K562 (cell line): ENCODE measurements around the gene ZBTB48. TPM values are rescaled to one million over a fixed set of nuclear protein-coding genes. Genes with fewer than 3 reads are reported as not detected.

Experiments
- ARID2 ChIP-seq: fragments of 450-650 bp; IDR thresholded peaks from 2 replicates; pipeline ENCODE4 v1.6.1; 2017; ENCODE audit warnings: antibody characterized with exemption, mild to moderate bottlenecking
- CTCF ChIP-seq, 3 experiments: IDR thresholded peaks in 2 of 3; conservative IDR thresholded peaks in 1 of 3; 2 replicates each; pipeline ENCODE4 v1.5.1; 2011 to 2012; ENCODE audit warnings: low read length in 3 of 3, mild to moderate bottlenecking in 3 of 3, control low read depth in 2 of 3, improper control_type of control experiment in 1 of 3, inconsistent platforms in 1 of 3, low read depth in 1 of 3, mixed read lengths in 1 of 3, moderate library complexity in 1 of 3; ENCODE audit not compliant: insufficient read depth in 2 of 3
- DACH1 ChIP-seq: fragments of 450-650 bp; IDR thresholded peaks from 2 replicates; pipeline ENCODE4 v1.6.1; 2018; ENCODE audit not compliant: partially characterized antibody
- ETV5 ChIP-seq: sonication (generic); formaldehyde crosslinking; IDR thresholded peaks from 2 replicates; pipeline ENCODE4 v1.4.0; 2020; ENCODE audit warnings: low read depth, mild to moderate bottlenecking, missing genetic modification reagents
- GTF3C2 ChIP-seq: IDR thresholded peaks from 3 replicates; pipeline ENCODE4 v1.6.1; 2011; ENCODE audit warnings: borderline replicate concordance, mild to moderate bottlenecking, moderate library complexity; ENCODE audit not compliant: insufficient read length; ENCODE audit errors: extremely low read depth
- HMBOX1 ChIP-seq: sonication (generic); IDR thresholded peaks from 2 replicates; pipeline ENCODE4 v1.6.1; 2016
- KLF1 ChIP-seq: fragments of 450-650 bp; IDR thresholded peaks from 2 replicates; pipeline ENCODE4 v1.6.1; 2016; ENCODE audit warnings: missing genetic modification characterization, missing compliant biosample characterization
- KLF13 ChIP-seq: fragments of 450-650 bp; IDR thresholded peaks from 2 replicates; pipeline ENCODE4 v1.6.1; 2016; ENCODE audit warnings: missing genetic modification characterization, low read depth, mild to moderate bottlenecking, missing compliant biosample characterization, moderate library complexity, borderline replicate concordance
- NR4A1 ChIP-seq, 2 experiments: fragments of 250-450 bp in 1 of 2; fragments of 450-650 bp in 1 of 2; sonication (Bioruptor Pico) in 1 of 2; IDR thresholded peaks; 2 replicates each; pipeline versions ENCODE4 v1.4.0 to v1.6.1; 2016 to 2020; ENCODE audit warnings: mild to moderate bottlenecking in 2 of 2, missing compliant biosample characterization in 1 of 2, missing genetic modification characterization in 1 of 2, moderate library complexity in 1 of 2
- TAF15 ChIP-seq: fragments of 200-400 bp; formaldehyde crosslinking; IDR thresholded peaks from 2 replicates; pipeline ENCODE4 v1.6.1; 2017; ENCODE audit warnings: mild to moderate bottlenecking, low read depth, low read length, moderate library complexity
- TFAM ChIP-seq: fragments of 250-450 bp; sonication (Bioruptor Pico); conservative IDR thresholded peaks from 2 replicates; pipeline ENCODE4 v1.5.0; 2021; ENCODE audit warnings: mild to moderate bottlenecking, moderate library complexity
- ZBTB17 ChIP-seq: fragments of 450-650 bp; formaldehyde crosslinking; IDR thresholded peaks from 2 replicates; pipeline ENCODE4 v1.4.0; 2020; ENCODE audit warnings: mild to moderate bottlenecking
- ZC3H4 ChIP-seq: sonication (generic); formaldehyde crosslinking; IDR thresholded peaks from 2 replicates; pipeline ENCODE4 v1.9.0; 2021; ENCODE audit warnings: missing genetic modification reagents, borderline replicate concordance
- ZMIZ1 ChIP-seq, 2 experiments: fragments of 150-350 bp in 1 of 2; IDR thresholded peaks; 2 replicates each; pipeline ENCODE4 v1.6.1; 2012 to 2016; ENCODE audit warnings: low read depth in 2 of 2, low read length in 2 of 2, mild to moderate bottlenecking in 1 of 2, moderate library complexity in 1 of 2
- ZNF354B ChIP-seq: fragments of 250-450 bp; sonication (Bioruptor Pico); IDR thresholded peaks from 2 replicates; pipeline ENCODE4 v1.4.0; 2020
- ZNF445 ChIP-seq: fragments of 250-450 bp; sonication (Bioruptor Pico); IDR thresholded peaks from 2 replicates; pipeline ENCODE4 v1.4.0; 2020; ENCODE audit warnings: low read depth, mild to moderate bottlenecking, moderate library complexity
- polyA plus RNA-seq, 8 experiments: library from polyadenylated mRNA; depleted of rRNA in 4 of 8; stranded (reverse) in 5 of 8; unstranded in 3 of 8; fragments of >200 nt; fragmentation: Nextera tagmentation in 2 of 8; fragmentation: Illumina TruSeq in 1 of 8; extraction: Ambion mirVana in 2 of 8; extraction: Trizol in 1 of 8; gene quantifications; 2 replicates each; pipeline versions ENCODE4 v1.2.1 to v1.2.3, GENCODE V29; 2011 to 2014; ENCODE audit warnings: inconsistent platforms in 1 of 8, missing spikeins in 1 of 8
- total RNA-seq, 7 experiments: library from RNA; depleted of rRNA in 6 of 7; stranded (reverse); fragments of >200 nt in 6 of 7; fragmentation: Illumina TruSeq in 2 of 7; extraction: Trizol in 2 of 7; gene quantifications; 2 replicates each; pipeline versions ENCODE4 v1.2.1 to v1.2.3, GENCODE V29; 2011 to 2021; ENCODE audit warnings: low replicate concordance in 1 of 7

The ZBTB48 gene
- total and polyA plus RNA-seq, 9 of the 15 experiments (the other 6 are each of a cell fraction or from before 2014, with no cell fraction given): 1.9 to 66.9 (median 29.5) TPM

GRCh38 chr1:6613361-6614018, 33.7 kb downstream of the ZBTB48 start, which contains the start of gene PHF13 (continued):
- TF ChIP-seq ARID2 (no peak), GTF3C2 (no peak), ZC3H4 (no peak), CTCF (IDR thresholded peaks at IDR 0.05 in 2 of 3, conservative IDR thresholded peaks at IDR 0.05 in 1 of 3; ENCODE audit: insufficient read depth in 2 of 3, low read depth in 1 of 3, low read length in 3 of 3) (no peak; a peak in 1 of 6 replicates), KLF1 (tag) (no peak), ZNF354B (no peak), TFAM (no peak), ZNF445 (CRISPR knock-in tag) (no peak), KLF13 (tag) (peak; percentile 95), ZBTB17 (CRISPR knock-in tag) (no peak), HMBOX1 (no peak), ZMIZ1 (IDR thresholded peaks at IDR 0.05; ENCODE audit: low read depth in 2 of 2, low read length in 2 of 2) (no peak), ETV5 (no peak; the same call in 1 of the 2 replicates), DACH1 (no peak), TAF15 (no peak), NR4A1 (CRISPR knock-in tag; IDR thresholded peaks at IDR 0.05) (no peak), NR4A1 (tag; IDR thresholded peaks at IDR 0.05) (no peak)
